GM12873 (cell line): ENCODE data around the gene NFYC.

ENCODE experiments used
- TF ChIP-seq, protein P1 (sequence below): IDR thresholded peaks from 2 replicates; pipeline ENCODE4 v1.5.1; 2012; ENCODE audit warnings: low read depth, mild to moderate bottlenecking, moderate library complexity, low read length, control low read depth; ENCODE audit not compliant: insufficient read depth; ENCODE audit errors: missing control alignments

The NFYC gene

DNA sequence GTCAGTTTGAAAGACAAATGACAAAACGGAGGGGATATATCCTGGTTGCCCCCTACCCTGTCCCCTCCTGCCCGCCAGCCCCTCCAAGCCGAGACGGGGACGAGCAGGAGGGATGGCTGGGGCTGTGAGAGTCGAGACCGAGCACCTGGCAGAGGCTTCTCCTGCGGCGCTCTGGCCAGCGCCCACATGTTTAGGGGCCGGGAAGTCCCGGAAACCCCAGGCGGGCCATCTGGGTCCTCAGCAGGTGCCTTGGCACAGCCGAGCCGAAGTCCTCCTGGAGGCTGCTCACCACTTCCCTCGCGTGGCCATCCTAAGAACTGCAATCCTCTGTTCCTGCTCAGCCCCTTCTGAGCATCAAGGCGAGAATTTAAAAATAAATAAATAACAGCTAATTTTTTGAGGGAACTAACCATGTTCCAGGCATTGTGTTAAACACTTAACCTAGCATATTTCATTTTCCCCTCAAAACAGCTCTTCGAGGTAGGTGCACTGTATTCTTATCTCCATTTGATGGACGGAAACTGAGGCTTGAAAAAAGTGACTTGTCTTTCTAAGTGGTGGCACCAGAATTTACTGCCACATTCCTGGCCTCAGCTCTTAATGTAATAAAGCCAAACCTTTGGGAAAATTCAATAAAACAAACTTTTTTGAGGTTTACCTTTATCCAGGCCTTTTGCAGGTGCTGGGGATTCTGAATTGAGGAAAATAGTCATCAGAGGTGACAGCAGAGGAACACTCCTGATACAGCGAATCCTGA is 22.6 kb upstream of the NFYC start:
- TF ChIP-seq, protein P1, sequence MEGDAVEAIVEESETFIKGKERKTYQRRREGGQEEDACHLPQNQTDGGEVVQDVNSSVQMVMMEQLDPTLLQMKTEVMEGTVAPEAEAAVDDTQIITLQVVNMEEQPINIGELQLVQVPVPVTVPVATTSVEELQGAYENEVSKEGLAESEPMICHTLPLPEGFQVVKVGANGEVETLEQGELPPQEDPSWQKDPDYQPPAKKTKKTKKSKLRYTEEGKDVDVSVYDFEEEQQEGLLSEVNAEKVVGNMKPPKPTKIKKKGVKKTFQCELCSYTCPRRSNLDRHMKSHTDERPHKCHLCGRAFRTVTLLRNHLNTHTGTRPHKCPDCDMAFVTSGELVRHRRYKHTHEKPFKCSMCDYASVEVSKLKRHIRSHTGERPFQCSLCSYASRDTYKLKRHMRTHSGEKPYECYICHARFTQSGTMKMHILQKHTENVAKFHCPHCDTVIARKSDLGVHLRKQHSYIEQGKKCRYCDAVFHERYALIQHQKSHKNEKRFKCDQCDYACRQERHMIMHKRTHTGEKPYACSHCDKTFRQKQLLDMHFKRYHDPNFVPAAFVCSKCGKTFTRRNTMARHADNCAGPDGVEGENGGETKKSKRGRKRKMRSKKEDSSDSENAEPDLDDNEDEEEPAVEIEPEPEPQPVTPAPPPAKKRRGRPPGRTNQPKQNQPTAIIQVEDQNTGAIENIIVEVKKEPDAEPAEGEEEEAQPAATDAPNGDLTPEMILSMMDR, result peak; percentile 95

DNA sequence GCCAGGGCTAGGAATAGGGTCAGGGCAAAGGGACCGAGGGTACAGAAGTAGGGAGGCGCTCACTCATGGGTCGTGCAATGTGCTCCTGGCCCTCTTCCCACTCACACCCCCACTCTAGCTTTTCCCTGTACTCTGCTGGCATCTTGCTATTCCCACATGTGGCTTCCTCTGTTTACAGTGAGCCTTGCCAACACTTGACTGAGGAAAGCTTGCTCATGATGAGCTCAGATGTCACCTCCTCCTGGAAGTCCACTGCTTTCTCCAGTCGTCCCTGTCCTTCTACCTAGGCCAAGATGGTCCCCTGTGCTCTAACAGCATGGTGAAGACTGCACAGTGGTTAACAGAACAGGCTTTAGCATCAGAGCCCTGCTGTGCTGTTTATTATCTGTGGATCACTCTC is 18.1 kb upstream of the NFYC start:
- TF ChIP-seq, protein P1, result no peak

DNA sequence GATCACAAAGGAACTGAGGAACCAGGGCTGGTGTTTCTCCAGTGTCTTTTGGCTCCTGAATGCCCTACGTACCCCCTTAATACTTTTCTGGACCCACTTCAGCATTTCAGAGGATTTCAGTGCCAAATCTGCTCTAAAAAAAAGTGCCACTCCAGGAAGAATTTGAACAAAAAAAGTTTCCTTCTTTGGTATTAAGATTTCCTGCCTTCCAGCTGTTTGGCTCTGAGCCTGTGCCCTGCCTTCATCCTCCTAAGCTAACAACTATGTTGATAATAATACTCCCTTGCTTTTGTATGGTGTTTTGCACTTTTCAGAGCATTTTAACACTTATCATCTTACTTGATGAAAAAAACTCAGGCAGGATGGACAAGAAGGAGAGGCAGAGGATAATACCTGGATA is 15.0 kb upstream of the NFYC start:
- TF ChIP-seq, protein P1, result no peak

DNA sequence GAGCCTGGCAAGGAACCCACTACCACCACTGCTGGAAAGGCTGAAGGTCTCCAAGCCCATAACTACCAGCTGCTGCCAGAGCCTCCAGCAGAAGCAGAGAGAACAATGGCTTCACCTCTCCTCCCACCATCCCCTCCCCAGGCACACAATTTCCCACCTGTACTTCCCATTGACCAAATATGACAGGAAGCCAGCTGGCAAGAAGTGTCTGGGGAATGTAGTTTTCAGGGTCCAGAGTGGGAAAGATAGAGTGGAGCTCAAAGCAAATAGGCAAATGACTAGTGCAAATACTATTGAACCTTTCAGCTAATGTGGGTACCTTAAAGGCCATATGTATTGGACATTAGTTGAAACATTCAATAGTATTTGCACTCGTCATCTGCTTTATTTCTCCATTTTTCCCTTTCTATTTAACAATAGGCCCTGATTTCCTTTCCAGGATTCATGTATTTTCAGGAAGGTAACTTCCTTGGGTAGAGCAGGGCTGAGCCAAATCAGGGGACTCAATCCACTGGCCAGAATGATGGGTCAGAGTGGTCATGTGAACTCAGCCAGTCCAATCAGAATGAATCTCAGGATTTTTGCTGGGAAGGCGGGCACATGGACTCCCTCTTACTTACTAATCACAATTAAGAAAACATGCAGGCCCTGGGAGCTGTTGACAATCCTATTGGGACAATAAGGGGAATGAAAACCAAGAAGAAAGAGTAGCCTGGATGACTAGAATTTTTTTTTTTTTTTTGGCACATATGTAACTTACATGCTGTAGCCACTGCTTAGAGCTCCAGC is 12.1 kb upstream of the NFYC start:
- TF ChIP-seq, protein P1, result no peak

DNA sequence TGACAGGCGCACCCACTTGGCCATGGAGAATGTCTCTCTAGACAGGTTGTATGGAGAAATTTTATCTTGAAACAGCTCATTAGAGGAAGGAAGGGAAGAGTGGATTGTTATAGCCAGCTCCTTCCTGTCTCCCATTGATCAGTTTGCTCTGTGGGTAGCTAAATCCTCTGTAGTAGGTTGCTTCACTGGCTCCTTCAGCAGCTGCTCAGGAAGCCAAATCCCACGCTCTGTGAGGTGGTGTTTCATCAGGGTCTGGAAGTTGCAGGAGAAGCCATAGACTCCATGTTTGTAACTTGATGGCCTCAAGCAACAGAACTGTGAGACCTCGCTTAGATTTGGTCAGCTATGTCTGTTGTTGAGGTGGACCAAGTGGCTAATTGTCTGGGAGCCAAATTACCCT is 6.8 kb upstream of the NFYC start:
- TF ChIP-seq, protein P1, result no peak

DNA sequence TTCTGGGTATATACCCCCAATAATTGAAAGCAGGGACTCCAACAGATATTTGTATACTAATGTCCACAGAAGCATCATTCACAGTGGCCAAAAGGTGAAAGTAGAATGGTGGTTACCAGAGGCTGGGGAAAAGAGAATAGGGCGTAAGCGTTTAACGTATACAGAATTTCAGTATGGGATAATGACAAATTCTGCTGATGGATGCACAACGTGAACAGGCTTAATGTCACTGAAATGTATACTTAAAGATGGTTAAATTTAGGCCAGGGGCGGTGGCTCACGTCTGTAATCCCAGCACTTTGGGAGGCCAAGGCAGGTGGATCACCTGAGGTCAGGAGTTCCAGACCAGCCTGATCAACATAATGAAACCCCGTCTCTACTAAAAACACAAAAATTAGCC is 4.4 kb upstream of the NFYC start:
- TF ChIP-seq, protein P1, result no peak

DNA sequence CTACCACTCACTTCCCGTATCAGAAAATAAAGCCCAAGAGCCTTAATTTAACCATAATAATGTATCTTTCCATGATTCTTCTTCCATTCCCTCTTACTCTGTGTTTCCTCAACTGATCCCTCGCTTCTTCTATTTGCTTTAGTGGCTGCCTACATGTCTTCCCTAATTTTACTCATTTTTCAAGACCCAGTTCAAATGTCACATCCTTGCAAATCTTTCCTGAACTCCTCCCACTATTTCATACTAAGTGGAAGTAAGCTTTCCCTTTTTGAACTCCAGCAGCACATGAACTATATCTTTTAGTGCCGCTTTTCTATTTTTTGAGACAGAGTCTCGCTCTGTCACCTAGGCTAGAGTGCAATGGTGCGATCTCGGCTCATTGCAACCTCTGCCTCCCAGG is 3.8 kb upstream of the NFYC start:
- TF ChIP-seq, protein P1, result no peak
